EH (cell line): ENCODE measurements around the gene IL21R.
A peak's percentile ranks its signal among the peaks of the same experiment; 100 is the strongest.

Source experiments
- DNase-seq: peaks from one replicate; pipeline ENCODE4 v3.0.0-alpha.2; 2015; ENCODE audit warnings: low read depth

Gene IL21R

GRCh38 chr16:27485126-27485525 is 83.2 kb downstream of the IL21R start:
- DNase-seq: no peak

GRCh38 chr16:27485811-27486210 is 83.8 kb downstream of the IL21R start:
- DNase-seq: no peak

GRCh38 chr16:27486344-27486743 is 84.4 kb downstream of the IL21R start:
- no peak for DNase-seq

- DNase-seq: no peak
These were observed 84.8 kb downstream of the IL21R start for GRCh38 chr16:27486760-27487159.

GRCh38 chr16:27489421-27489820 is 87.4 kb downstream of the IL21R start:
- DNase-seq: no peak

GRCh38 chr16:27489906-27490305 is 87.9 kb downstream of the IL21R start:
- DNase-seq: no peak

GRCh38 chr16:27491894-27492587 is 90.1 kb downstream of the IL21R start:
- no peak for DNase-seq

GRCh38 chr16:27492588-27492979 is 90.6 kb downstream of the IL21R start:
- DNase-seq: no peak

GRCh38 chr16:27495191-27495590 is 93.2 kb downstream of the IL21R start:
- DNase-seq: peak; percentile 93

GRCh38 chr16:27498031-27498825 is 96.3 kb downstream of the IL21R start:
- no peak for DNase-seq

GRCh38 chr16:27498916-27499658 is 97.1 kb downstream of the IL21R start:
- DNase-seq: no peak

GRCh38 chr16:27499659-27500055 is 97.7 kb downstream of the IL21R start:
- no peak for DNase-seq

GRCh38 chr16:27500801-27501200 is 98.8 kb downstream of the IL21R start:
- peak; percentile 36 for DNase-seq
